ENCODE data around the gene HFM1. TPM values are rescaled to one million over a fixed set of nuclear protein-coding genes. Genes with fewer than 3 reads are reported as not detected.
"Not testable (repeated sequence)": the region's sequence is repeated elsewhere in the genome, so short reads cannot be mapped to it uniquely, and the experiment has no call there.

The HFM1 gene
- total RNA-seq = not detected

GRCh38 chr1:91404151-91405012 is at the start of gene HFM1:
Gene HFM1 (minus strand): TSS chr1:91404837. CDS start chr1:91401082, 3,755 bp downstream.
- H3K36me3 Mint-ChIP-seq (ENCODE audit: low read depth) = no peaks in the 10 kb centered on the region
- peak; percentile 39 for ATAC-seq (replicated peaks)
- no peak within 1 kb of the TSS for H3K27ac Mint-ChIP-seq
- H3K27me3 Mint-ChIP-seq = peaks cover 49% of the 10 kb centered on the region
- H3K4me3 Mint-ChIP-seq = peak within 1 kb of the TSS; percentile 55
- H3K4me1 Mint-ChIP-seq = no peaks in the 10 kb centered on the region
- no peaks in the 10 kb centered on the region for H3K9me3 Mint-ChIP-seq

GRCh38 chr1:91454136-91454535 is 49.5 kb upstream of the HFM1 start:
- no peak for ATAC-seq (replicated peaks)
- H3K27ac Mint-ChIP-seq = no peak overlapping the region
- no peaks in the 10 kb centered on the region for H3K9me3 Mint-ChIP-seq
- no peaks in the 10 kb centered on the region for H3K27me3 Mint-ChIP-seq
- H3K36me3 Mint-ChIP-seq (ENCODE audit: low read depth) = no peaks in the 10 kb centered on the region
- no peak overlapping the region for H3K4me3 Mint-ChIP-seq
- no peaks in the 10 kb centered on the region for H3K4me1 Mint-ChIP-seq

GRCh38 chr1:91450260-91450659 is 45.6 kb upstream of the HFM1 start:
- Mint-ChIP-seq H3K27me3 (no peaks in the 10 kb centered on the region), H3K36me3 (ENCODE audit: low read depth) (no peaks in the 10 kb centered on the region), H3K27ac (no peak overlapping the region), H3K4me1 (no peaks in the 10 kb centered on the region), H3K4me3 (no peak overlapping the region), H3K9me3 (no peaks in the 10 kb centered on the region)
- no peak for ATAC-seq (replicated peaks)

GRCh38 chr1:91447782-91448181 is 43.1 kb upstream of the HFM1 start:
- H3K4me3 Mint-ChIP-seq; H3K4me1 Mint-ChIP-seq; ATAC-seq (replicated peaks); H3K36me3 Mint-ChIP-seq (ENCODE audit: low read depth); H3K9me3 Mint-ChIP-seq; H3K27ac Mint-ChIP-seq: not testable (repeated sequence)
- H3K27me3 Mint-ChIP-seq = peaks cover 16% of the 10 kb centered on the region

GRCh38 chr1:91441980-91442379 is 37.3 kb upstream of the HFM1 start:
- ATAC-seq (replicated peaks); H3K9me3 Mint-ChIP-seq; H3K27ac Mint-ChIP-seq; H3K4me1 Mint-ChIP-seq; H3K36me3 Mint-ChIP-seq (ENCODE audit: low read depth); H3K4me3 Mint-ChIP-seq: not testable (repeated sequence)
- H3K27me3 Mint-ChIP-seq = peaks cover 30% of the 10 kb centered on the region

- Mint-ChIP-seq H3K4me1 (no peaks in the 10 kb centered on the region), H3K27me3 (peaks cover 30% of the 10 kb centered on the region), H3K9me3 (no peaks in the 10 kb centered on the region)
Observed at GRCh38 chr1:91440847-91441246, 36.2 kb upstream of the HFM1 start.

GRCh38 chr1:91439016-91439415 is 34.4 kb upstream of the HFM1 start:
- Mint-ChIP-seq H3K36me3 (ENCODE audit: low read depth) (no peaks in the 10 kb centered on the region), H3K9me3 (no peaks in the 10 kb centered on the region), H3K27me3 (peaks cover 24% of the 10 kb centered on the region), H3K27ac (no peak overlapping the region), H3K4me1 (no peaks in the 10 kb centered on the region), H3K4me3 (no peak overlapping the region)
- no peak for ATAC-seq (replicated peaks)

More at GRCh38 chr1:91440847-91441246, 36.2 kb upstream of the HFM1 start:
- H3K4me3 Mint-ChIP-seq = no peak overlapping the region
- ATAC-seq (replicated peaks) = no peak
- H3K27ac Mint-ChIP-seq = no peak overlapping the region
- H3K36me3 Mint-ChIP-seq (ENCODE audit: low read depth) = no peaks in the 10 kb centered on the region

- Mint-ChIP-seq H3K4me3 (no peak overlapping the region), H3K36me3 (ENCODE audit: low read depth) (no peaks in the 10 kb centered on the region), H3K27ac (no peak overlapping the region), H3K4me1 (no peaks in the 10 kb centered on the region), H3K27me3 (peaks cover 32% of the 10 kb centered on the region), H3K9me3 (no peaks in the 10 kb centered on the region)
- ATAC-seq (replicated peaks) = no peak
Observed at GRCh38 chr1:91428182-91428798, 23.7 kb upstream of the HFM1 start.

GRCh38 chr1:91427741-91428140 is 23.1 kb upstream of the HFM1 start:
- Mint-ChIP-seq H3K27ac (no peak overlapping the region), H3K36me3 (ENCODE audit: low read depth) (no peaks in the 10 kb centered on the region), H3K4me3 (no peak overlapping the region), H3K9me3 (no peaks in the 10 kb centered on the region), H3K4me1 (no peaks in the 10 kb centered on the region), H3K27me3 (peaks cover 32% of the 10 kb centered on the region)
- ATAC-seq (replicated peaks) = no peak

- not testable (repeated sequence) for H3K4me1 Mint-ChIP-seq; H3K4me3 Mint-ChIP-seq; H3K36me3 Mint-ChIP-seq (ENCODE audit: low read depth); ATAC-seq (replicated peaks); H3K9me3 Mint-ChIP-seq; H3K27ac Mint-ChIP-seq
- peaks cover 28% of the 10 kb centered on the region for H3K27me3 Mint-ChIP-seq
Observed at GRCh38 chr1:91422523-91422922, 17.9 kb upstream of the HFM1 start.

- peaks cover 16% of the 10 kb centered on the region for H3K27me3 Mint-ChIP-seq
Observed at GRCh38 chr1:91412371-91412770, 7.7 kb upstream of the HFM1 start.

GRCh38 chr1:91406773-91407389 is 2.2 kb upstream of the HFM1 start:
- Mint-ChIP-seq H3K4me1 (no peaks in the 10 kb centered on the region), H3K9me3 (no peaks in the 10 kb centered on the region), H3K27ac (no peak overlapping the region), H3K27me3 (peaks cover 43% of the 10 kb centered on the region), H3K36me3 (ENCODE audit: low read depth) (no peaks in the 10 kb centered on the region), H3K4me3 (no peak overlapping the region)
- no peak for ATAC-seq (replicated peaks)

More at GRCh38 chr1:91412371-91412770, 7.7 kb upstream of the HFM1 start:
- ATAC-seq (replicated peaks) = no peak
- no peaks in the 10 kb centered on the region for H3K36me3 Mint-ChIP-seq (ENCODE audit: low read depth)
- H3K27ac Mint-ChIP-seq = no peak overlapping the region
- no peaks in the 10 kb centered on the region for H3K9me3 Mint-ChIP-seq
- H3K4me1 Mint-ChIP-seq = no peaks in the 10 kb centered on the region
- no peak overlapping the region for H3K4me3 Mint-ChIP-seq

GRCh38 chr1:91402023-91402422 is 2.6 kb downstream of the HFM1 start:
- Mint-ChIP-seq H3K27me3 (peaks cover 56% of the 10 kb centered on the region), H3K4me1 (no peaks in the 10 kb centered on the region), H3K4me3 (no peak overlapping the region), H3K9me3 (no peaks in the 10 kb centered on the region), H3K36me3 (ENCODE audit: low read depth) (no peaks in the 10 kb centered on the region), H3K27ac (no peak overlapping the region)
- ATAC-seq (replicated peaks) = no peak

GRCh38 chr1:91400133-91400725 is 4.4 kb downstream of the HFM1 start:
- Mint-ChIP-seq H3K9me3 (no peaks in the 10 kb centered on the region), H3K27ac (no peak overlapping the region), H3K4me3 (no peak overlapping the region), H3K36me3 (ENCODE audit: low read depth) (no peaks in the 10 kb centered on the region), H3K4me1 (no peaks in the 10 kb centered on the region), H3K27me3 (peaks cover 42% of the 10 kb centered on the region)
- ATAC-seq (replicated peaks) = no peak
